SK-N-SH (cell line): ENCODE measurements around the gene WDR77. TPM values are rescaled to one million over a fixed set of nuclear protein-coding genes. Genes with fewer than 3 reads are reported as not detected.

Experiments used
- CTCF ChIA-PET: fragments of 300-600, 350-600 bp; formaldehyde crosslinking; extraction: SDS; loops from one replicate; lab custom pipeline; 2021; lab: Yijun Ruan, JAX
- POLR2A ChIA-PET: fragments of 350-600 bp; sonication (Branson Sonifier 250); formaldehyde crosslinking; extraction: SDS; loops from one replicate; lab custom pipeline; 2020; ENCODE audit warnings: antibody characterized with exemption, inconsistent platforms; lab: Yijun Ruan, JAX
- DNase-seq: peaks from one replicate; pipeline ENCODE4 v3.0.0; 2012
- H2AFZ ChIP-seq: fragments of 200-600 bp; sonication (generic); 2 replicates; pipeline ENCODE4 v1.8.1; 2016; ENCODE audit warnings: antibody characterized with exemption, mild to moderate bottlenecking, low read depth
- H3F3A ChIP-seq: fragments of 200-600 bp; sonication (generic); replicated peaks from 2 replicates; pipeline ENCODE3; 2016; ENCODE audit warnings: antibody characterized with exemption, mild to moderate bottlenecking; ENCODE audit not compliant: insufficient read depth
- H3K27ac ChIP-seq, 2 experiments: fragments of 200-500 bp in 1 of 2; fragments of 200-600 bp in 1 of 2; sonication (Bioruptor generic) in 1 of 2; sonication (generic), shearing (Covaris generic) in 1 of 2; 2 replicates each; pipeline versions ENCODE4 v1.5.1 to v1.6.1; 2014 to 2016; ENCODE audit warnings: low read depth in 2 of 2, inconsistent platforms in 1 of 2, low read length in 1 of 2, mild to moderate bottlenecking in 1 of 2, mixed read lengths in 1 of 2
- H3K27me3 ChIP-seq: fragments of 200-600 bp; sonication (generic), shearing (Covaris generic); 2 replicates; pipeline ENCODE4 v1.6.1; 2016; ENCODE audit warnings: mixed run types; ENCODE audit not compliant: insufficient read depth
- H3K36me3 ChIP-seq, 2 experiments: fragments of 200-500 bp in 1 of 2; fragments of 200-600 bp in 1 of 2; sonication (Bioruptor generic) in 1 of 2; sonication (generic) in 1 of 2; replicated peaks in 1 of 2; 2 replicates each; pipeline versions ENCODE3 to v1.5.1; 2014 to 2016; ENCODE audit warnings: low read length in 1 of 2, mild to moderate bottlenecking in 1 of 2; ENCODE audit not compliant: insufficient read depth in 2 of 2, control insufficient read depth in 1 of 2
- H3K4me1 ChIP-seq, 2 experiments: fragments of 200-500 bp in 1 of 2; fragments of 200-600 bp in 1 of 2; sonication (Bioruptor generic) in 1 of 2; sonication (generic), shearing (Covaris generic) in 1 of 2; 2 replicates each; pipeline versions ENCODE4 v1.5.1 to v1.6.1; 2014 to 2016; ENCODE audit warnings: low read depth in 1 of 2, low read length in 1 of 2, mixed run types in 1 of 2; ENCODE audit not compliant: insufficient read depth in 2 of 2, control insufficient read depth in 1 of 2
- H3K4me2 ChIP-seq: fragments of 200-600 bp; sonication (generic), shearing (Covaris generic); 2 replicates; pipeline ENCODE4 v1.6.1; 2017; ENCODE audit warnings: mixed run types
- H3K4me3 ChIP-seq, 2 experiments: fragments of 200-500 bp in 1 of 2; fragments of 200-600 bp in 1 of 2; sonication (Bioruptor generic) in 1 of 2; sonication (generic), shearing (Covaris generic) in 1 of 2; 2 replicates each; pipeline versions ENCODE4 v1.5.1 to v1.8.1; 2014 to 2016; ENCODE audit warnings: low read depth in 2 of 2, inconsistent platforms in 1 of 2, low read length in 1 of 2, mild to moderate bottlenecking in 1 of 2, mixed read lengths in 1 of 2, moderate library complexity in 1 of 2
- H3K79me2 ChIP-seq: fragments of 200-600 bp; sonication (generic); 2 replicates; pipeline ENCODE4 v1.8.1; 2017; ENCODE audit warnings: mild to moderate bottlenecking; ENCODE audit not compliant: insufficient read depth
- H3K9ac ChIP-seq: fragments of 200-600 bp; sonication (generic); 2 replicates; pipeline ENCODE4 v1.6.1; 2017; ENCODE audit warnings: mixed run types
- H3K9me2 ChIP-seq: fragments of 200-600 bp; sonication (generic); 2 replicates; pipeline ENCODE4 v1.6.1; 2017; ENCODE audit warnings: mixed run types
- H3K9me3 ChIP-seq: fragments of 200-600 bp; sonication (generic); 2 replicates; pipeline ENCODE4 v1.6.1; 2017; ENCODE audit warnings: mixed run types, mild to moderate bottlenecking, moderate library complexity
- H4K20me1 ChIP-seq: fragments of 200-600 bp; sonication (generic); 2 replicates; pipeline ENCODE4 v1.6.1; 2017; ENCODE audit warnings: mild to moderate bottlenecking, mixed run types; ENCODE audit not compliant: insufficient read depth
- CHD2 ChIP-seq: fragments of 150-350 bp; IDR thresholded peaks from 2 replicates; pipeline ENCODE4 v1.6.1; 2018; ENCODE audit warnings: low read length; ENCODE audit not compliant: partially characterized antibody
- CTCF ChIP-seq: fragments of 200-600 bp; sonication (generic); IDR thresholded peaks from 2 replicates; pipeline ENCODE4 v1.6.1; 2017; ENCODE audit warnings: antibody characterized with exemption, mild to moderate bottlenecking, moderate library complexity
- ELF1 ChIP-seq: IDR thresholded peaks from 2 replicates; pipeline ENCODE4 v1.4.0; 2012
- EP300 ChIP-seq, 2 experiments: IDR thresholded peaks; 2 replicates each; pipeline versions ENCODE4 v1.4.0 to v1.6.1; 2012; ENCODE audit warnings: borderline replicate concordance in 1 of 2, low read depth in 1 of 2, low read length in 1 of 2
- FOXJ3 ChIP-seq: sonication (generic); formaldehyde crosslinking; IDR thresholded peaks from 2 replicates; pipeline ENCODE4 v1.5.1; 2020; ENCODE audit warnings: mild to moderate bottlenecking, missing genetic modification reagents
- GABPA ChIP-seq: IDR thresholded peaks from 2 replicates; pipeline ENCODE4 v1.4.0; 2012; ENCODE audit warnings: low read depth, mild to moderate bottlenecking
- MAX ChIP-seq: IDR thresholded peaks from 2 replicates; pipeline ENCODE4 v1.4.0; 2012; ENCODE audit warnings: low read depth
- MEF2A ChIP-seq: IDR thresholded peaks from 2 replicates; pipeline ENCODE4 v1.4.0; 2012; ENCODE audit warnings: low read depth, borderline replicate concordance
- MXI1 ChIP-seq: IDR thresholded peaks from 2 replicates; pipeline ENCODE4 v1.6.1; 2012; ENCODE audit warnings: mild to moderate bottlenecking, low read depth, low read length, improper control_type of control experiment
- NFIC ChIP-seq: IDR thresholded peaks from 2 replicates; pipeline ENCODE4 v1.4.0; 2012; ENCODE audit warnings: borderline replicate concordance
- NRF1 ChIP-seq: IDR thresholded peaks from 2 replicates; pipeline ENCODE4 v1.6.1; 2012; ENCODE audit warnings: low read depth, mild to moderate bottlenecking, low read length
- PBX3 ChIP-seq: IDR thresholded peaks from 2 replicates; pipeline ENCODE4; 2012
- POLR2AphosphoS5 ChIP-seq: IDR thresholded peaks from 2 replicates; pipeline ENCODE4 v1.6.1; 2012; ENCODE audit warnings: low read depth, low read length
- RAD21 ChIP-seq: IDR thresholded peaks from 2 replicates; pipeline ENCODE4 v1.6.1; 2012; ENCODE audit warnings: mild to moderate bottlenecking, low read length
- RCOR1 ChIP-seq: fragments of 150-350 bp; IDR thresholded peaks from 2 replicates; pipeline ENCODE4 v1.6.1; 2017; ENCODE audit warnings: antibody characterized with exemption, low read length
- RFX5 ChIP-seq: IDR thresholded peaks from 2 replicates; pipeline ENCODE4 v1.6.1; 2012; ENCODE audit warnings: mild to moderate bottlenecking, improper control_type of control experiment, low read length
- SIN3A ChIP-seq: IDR thresholded peaks from 2 replicates; pipeline ENCODE4 v1.6.1; 2012; ENCODE audit warnings: low read depth, mild to moderate bottlenecking, low read length, moderate library complexity, borderline replicate concordance
- TAF1 ChIP-seq: IDR thresholded peaks from 2 replicates; pipeline ENCODE4 v1.6.1; 2012; ENCODE audit warnings: low read depth, mild to moderate bottlenecking, low read length, moderate library complexity, borderline replicate concordance
- TCF12 ChIP-seq: IDR thresholded peaks from 2 replicates; pipeline ENCODE4 v1.4.0; 2012
- YY1 ChIP-seq: IDR thresholded peaks from 2 replicates; pipeline ENCODE4 v1.4.0; 2012; ENCODE audit warnings: low read depth, mild to moderate bottlenecking
- WGBS: methylation state at CpG from one replicate; pipeline ENCODE4 v1.1.6; 2017; ENCODE audit warnings: low lambda C conversion rate; 5-methylcytosine and 5-hydroxymethylcytosine counted together
- polyA plus RNA-seq, 3 experiments: library from polyadenylated mRNA; depleted of rRNA; stranded (reverse); fragments of >200 nt; gene quantifications; 2 replicates each; pipeline ENCODE4 v1.2.3, GENCODE V29; 2012

Gene WDR77
- polyA plus RNA-seq, 1 of the 3 experiments (the other 2 are of a cell fraction) = 97.1 TPM

GRCh38 chr1:111417755-111418154 lies 31.3 kb downstream of the WDR77 start:
- Histone ChIP-seq H3F3A (no peaks in the 10 kb centered on the region), H3K27ac (no peak overlapping the region), H3K4me2 (no peak overlapping the region), H4K20me1 (no peaks in the 10 kb centered on the region), H2AFZ (no peak overlapping the region), H3K79me2 (no peaks in the 10 kb centered on the region), H3K9me3 (no peaks in the 10 kb centered on the region), H3K9me2 (no peaks in the 10 kb centered on the region), H3K9ac (no peak overlapping the region), H3K4me3 (no peak overlapping the region), H3K36me3 (no peaks in the 10 kb centered on the region), H3K4me1 (no peaks in the 10 kb centered on the region; a peak in 1 of 4 replicates), H3K27me3 (peaks cover 12% of the 10 kb centered on the region; the same call in 1 of the 2 replicates)
- no peak for DNase-seq
- POLR2A ChIA-PET = no interaction called here
- WGBS = 43% methylated on average over 1 of the region's 1 CpG
- CTCF ChIA-PET = interaction anchor here (5.6 kb wide), 1 partner anchor 17 kb away, joined by 35 read pairs; no protein-coding TSS in a partner anchor
- TF ChIP-seq RFX5 (no peak), CHD2 (no peak), FOXJ3 (no peak), ELF1 (no peak), GABPA (no peak), MEF2A (no peak), MAX (no peak), RAD21 (no peak), MXI1 (no peak), POLR2AphosphoS5 (no peak), RCOR1 (no peak), EP300 (IDR thresholded peaks at IDR 0.05; ENCODE audit: borderline replicate concordance in 1 of 2, low read depth in 1 of 2, low read length in 1 of 2) (no peak), SIN3A (no peak), CTCF (no peak), TCF12 (no peak), NFIC (no peak), TAF1 (no peak), PBX3 (no peak), YY1 (no peak), NRF1 (no peak)
